Stimulated activated CD8-positive, alpha-beta memory T cell treated with anti-CD3 and anti-CD28 coated beads, Interleukin-12 subunit alpha, Interleukin-12 subunit beta, amount 100 ng/mL, for 4 hours (primary cell): Measurements from ENCODE around the gene IQUB.
"Not testable (repeated sequence)": the region's sequence is repeated elsewhere in the genome, so short reads cannot be mapped to it uniquely, and the experiment has no call there.

Source experiments
- DNase-seq: peaks from one replicate; pipeline ENCODE4 v3.0.0-alpha.2; 2020; ENCODE audit warnings: low read depth

IQUB gene

GRCh38 chr7:123539871-123540270 lies 5.5 kb upstream of the IQUB start:
- no peak for DNase-seq

GRCh38 chr7:123538897-123539296 lies 4.5 kb upstream of the IQUB start:
- DNase-seq: no peak

- DNase-seq: no peak
Measured at GRCh38 chr7:123538189-123538714, 3.9 kb upstream of the IQUB start.

DNA sequence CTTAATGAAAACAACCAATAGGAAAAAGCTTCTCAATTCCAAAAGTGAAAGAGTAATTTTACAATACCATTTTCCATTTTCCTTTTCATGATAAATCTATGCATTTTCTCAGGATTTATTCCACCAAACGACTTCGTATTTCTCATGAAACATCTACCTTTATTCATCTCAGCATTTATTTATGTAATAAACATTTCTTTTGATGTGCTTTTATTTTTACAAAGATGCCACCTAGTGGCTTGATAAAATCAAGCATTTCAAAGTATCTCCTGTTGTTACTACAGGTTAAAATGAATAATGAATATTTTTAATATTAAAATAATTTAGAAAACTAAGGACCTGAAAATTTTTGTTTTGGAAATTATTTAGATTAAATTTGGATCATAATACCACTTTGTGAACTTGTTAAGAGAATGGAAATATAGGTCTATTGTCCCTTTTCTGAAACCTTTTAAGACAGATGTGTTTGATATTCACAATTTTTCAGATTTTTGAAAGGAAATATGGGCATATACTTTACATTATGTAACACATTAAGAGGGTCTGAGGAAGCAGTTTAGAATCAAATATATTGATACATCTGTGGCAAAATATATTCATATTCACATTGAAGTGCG lies 2.7 kb upstream of the IQUB start:
- DNase-seq: no peak

GRCh38 chr7:123535517-123535916 lies 1.1 kb upstream of the IQUB start:
- no peak for DNase-seq

DNA sequence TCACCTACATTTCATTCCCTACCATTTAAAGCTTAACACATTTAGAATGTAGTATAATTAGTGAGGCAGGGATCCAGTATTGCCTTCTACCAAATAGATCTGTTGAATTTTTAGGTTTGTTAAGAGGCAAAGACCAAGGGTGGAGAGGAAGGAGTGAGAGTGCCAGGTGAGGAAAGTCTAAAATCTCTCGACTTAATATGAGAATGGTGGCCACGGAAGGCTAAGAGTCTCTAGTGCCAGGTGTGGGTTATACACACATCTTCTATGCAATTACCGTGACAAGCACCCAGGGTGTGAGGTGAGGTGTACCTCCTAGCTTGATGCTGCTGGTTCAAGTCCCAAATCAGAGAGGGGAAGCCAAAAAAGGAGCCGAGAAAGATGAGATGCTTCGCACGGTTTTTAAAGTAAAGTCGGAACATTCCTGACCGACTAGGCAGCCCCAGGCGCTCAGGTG lies 439 bp downstream of the IQUB start:
- DNase-seq: no peak

DNA sequence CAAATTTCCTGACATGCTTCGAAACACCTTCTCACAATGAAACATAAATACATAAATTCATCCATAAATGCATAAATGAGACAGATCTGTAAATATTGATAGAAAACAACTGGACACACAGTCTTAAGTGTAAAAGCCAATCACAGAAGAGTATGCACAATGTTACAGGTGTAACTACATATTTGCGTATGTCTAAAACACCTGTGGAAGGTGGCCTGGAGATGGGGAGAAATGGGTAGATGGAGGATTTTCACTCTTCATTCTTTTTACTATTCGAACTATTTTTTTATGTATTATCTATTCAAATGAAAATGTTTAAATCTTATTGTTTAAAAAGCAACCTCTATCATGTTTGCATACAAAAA lies 860 bp downstream of the IQUB start:
- DNase-seq: no peak

- not testable (repeated sequence) for DNase-seq
Measured at GRCh38 chr7:123532788-123533552, 1.4 kb downstream of the IQUB start.

DNA sequence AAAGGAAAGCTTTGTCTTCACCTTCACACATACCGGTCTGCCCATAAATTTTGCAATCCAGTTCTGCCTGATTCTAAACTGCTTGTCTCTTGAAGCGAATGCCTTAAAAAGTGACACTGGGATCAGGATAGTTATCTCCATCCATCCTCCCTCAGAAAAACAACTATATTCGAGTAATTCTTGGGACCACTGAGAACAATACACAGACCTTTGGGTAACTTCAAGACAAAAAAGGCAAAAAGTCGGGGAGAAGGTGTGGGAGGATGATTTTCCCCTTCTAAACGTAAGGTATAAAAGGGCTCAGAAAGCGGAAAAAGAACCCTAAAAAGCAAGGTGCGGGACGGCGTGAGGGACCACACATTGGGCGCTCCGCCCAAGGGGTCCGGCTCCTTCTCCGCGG lies 2.1 kb downstream of the IQUB start:
- not testable (repeated sequence) for DNase-seq

DNA sequence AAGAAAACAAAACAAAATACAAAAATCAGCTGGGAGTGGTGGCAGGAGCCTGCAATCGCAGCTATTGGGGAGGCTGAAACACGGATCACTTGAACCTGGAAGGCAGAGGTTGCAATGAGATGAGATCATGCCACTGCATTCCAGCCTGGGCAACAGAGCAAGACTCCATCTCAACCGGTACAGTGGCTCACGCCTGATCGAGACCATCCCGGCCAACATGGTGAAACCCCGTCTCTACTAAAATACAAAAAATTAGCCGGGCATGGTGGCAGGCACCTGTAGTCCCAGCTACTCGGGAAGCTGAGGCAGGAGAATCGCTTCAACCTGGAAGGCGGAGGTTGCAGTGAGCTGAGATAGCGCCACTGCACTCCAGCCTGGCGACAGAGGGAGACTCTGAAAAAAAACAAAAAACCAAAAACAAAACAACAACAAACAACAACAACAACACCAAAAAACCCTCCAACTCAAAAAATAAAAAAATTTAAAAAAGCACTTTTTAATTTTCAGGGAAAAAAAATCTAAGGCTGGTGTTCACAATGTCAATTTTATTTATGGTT lies 4.3 kb downstream of the IQUB start:
- not testable (repeated sequence) for DNase-seq

DNA sequence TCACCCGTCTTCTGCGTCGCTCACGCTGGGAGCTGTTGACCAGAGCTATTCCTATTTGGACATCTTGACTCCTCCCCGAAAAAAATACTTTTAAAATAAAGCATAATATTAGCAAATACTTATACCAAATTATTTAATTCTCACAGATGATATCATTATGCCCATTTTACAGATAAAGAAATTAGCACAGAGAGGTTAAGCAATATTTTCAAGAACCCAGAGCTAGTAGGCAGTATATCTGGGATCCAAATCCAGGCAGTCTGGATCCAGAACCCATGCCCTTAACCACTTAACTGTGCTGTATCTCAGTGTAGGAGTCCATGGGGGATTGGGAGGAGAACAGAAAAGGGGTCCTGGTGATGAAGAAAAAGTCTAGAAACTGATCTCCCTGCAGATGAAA lies 6.1 kb downstream of the IQUB start:
- DNase-seq: no peak

DNA sequence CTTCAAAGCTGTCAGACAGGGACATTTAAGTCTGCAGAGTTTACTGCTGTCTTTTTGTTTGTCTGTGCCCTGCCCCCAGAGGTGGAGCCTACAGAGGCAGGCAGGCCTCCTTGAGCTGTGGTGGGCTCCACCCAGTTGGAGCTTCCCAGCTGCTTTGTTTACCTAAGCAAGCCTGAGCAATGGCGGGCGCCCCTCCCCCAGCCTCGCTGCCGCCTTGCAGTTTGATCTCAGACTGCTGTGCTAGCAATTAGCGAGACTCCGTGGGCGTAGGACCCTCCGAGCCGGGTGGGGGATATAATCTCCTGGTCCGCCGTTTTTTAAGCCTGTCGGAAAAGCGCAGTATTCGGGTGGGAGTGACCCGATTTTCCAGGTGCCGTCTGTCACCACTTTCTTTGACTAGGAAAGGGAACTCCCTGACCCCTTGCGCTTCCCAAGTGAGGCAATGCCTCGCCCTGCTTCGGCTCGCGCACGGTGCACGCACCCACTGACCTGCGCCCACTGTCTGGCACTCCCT lies 6.6 kb downstream of the IQUB start:
- not testable (repeated sequence) for DNase-seq

- not testable (repeated sequence) for DNase-seq
Measured at GRCh38 chr7:123526533-123526932, 7.9 kb downstream of the IQUB start.

DNA sequence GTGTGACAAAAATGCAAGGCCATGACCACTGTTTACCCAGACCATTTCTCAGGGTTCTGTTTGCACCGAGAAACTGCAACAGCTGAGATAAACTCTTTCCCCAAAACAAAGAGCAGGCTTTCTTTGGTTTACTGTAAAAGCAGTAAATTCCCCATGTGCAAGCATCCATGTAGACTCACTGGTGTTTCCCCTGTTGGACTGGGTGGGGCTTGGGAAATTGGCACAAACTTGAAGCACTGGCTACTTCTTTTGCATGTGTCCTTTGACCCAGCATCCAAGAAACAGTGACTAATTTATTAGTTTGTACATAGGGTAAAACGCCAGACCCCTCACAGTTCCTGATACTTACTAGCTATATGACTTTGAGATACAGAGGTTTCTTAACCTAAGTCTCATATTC lies 12.3 kb downstream of the IQUB start:
- DNase-seq: no peak

- DNase-seq: no peak
Measured at GRCh38 chr7:123505221-123505620, 29.2 kb downstream of the IQUB start.

DNA sequence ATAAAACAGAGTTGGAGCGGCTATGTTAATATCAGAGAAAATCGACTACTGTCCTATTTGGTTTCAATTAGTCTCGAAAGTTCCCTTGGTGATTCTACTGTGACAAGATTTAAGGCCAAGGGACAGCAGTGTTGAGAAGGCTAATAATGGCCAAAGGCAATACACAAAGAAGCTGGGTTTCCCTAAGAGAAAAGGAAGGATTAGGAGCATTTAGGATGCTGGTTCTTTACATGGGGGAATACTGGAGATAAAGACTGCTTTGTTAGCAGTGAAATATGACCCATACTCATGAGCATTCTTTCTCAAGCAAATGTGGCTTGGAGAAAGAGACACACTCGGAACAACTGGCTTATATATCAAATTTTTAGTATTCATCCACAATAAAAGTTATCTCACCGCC lies 32.2 kb downstream of the IQUB start:
- DNase-seq: no peak

GRCh38 chr7:123500878-123501489 lies 33.4 kb downstream of the IQUB start:
- DNase-seq: no peak

DNA sequence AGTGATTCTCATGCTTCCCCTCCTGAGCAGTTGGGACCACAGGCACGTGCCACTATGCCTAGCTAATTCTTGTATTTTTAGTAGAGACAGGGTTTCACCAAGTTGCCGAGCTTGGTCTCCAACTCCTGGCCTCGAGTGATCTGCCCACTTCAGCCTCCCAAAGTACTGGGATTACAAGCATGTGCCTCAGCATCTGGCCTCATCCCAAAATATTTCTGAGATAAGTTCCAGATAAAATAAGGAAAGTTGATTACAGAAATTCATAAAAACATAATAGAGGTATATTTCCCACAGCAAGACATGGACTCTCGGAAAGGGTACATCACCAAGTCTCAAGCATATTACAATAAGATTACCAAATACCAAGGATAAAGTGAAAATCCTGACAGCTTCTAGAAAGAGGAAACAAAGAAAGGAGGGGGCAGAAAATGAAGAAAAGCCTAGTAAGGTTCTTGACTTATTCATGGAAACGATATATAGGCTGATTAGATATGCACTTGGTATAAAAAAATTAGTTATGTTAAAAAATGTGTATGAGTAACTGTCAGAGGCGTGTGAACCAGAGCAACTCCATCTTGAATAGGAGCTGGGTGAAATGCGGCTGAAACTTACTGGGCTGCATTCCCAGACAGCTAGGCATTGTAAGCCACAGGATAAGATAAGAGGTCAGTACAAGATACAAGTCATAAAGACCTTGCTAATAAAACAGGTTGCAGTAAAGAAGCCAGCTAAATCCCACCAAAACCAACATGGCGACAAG lies 35.0 kb downstream of the IQUB start:
- DNase-seq: no peak

GRCh38 chr7:123498601-123499000 lies 35.8 kb downstream of the IQUB start:
- no peak for DNase-seq

GRCh38 chr7:123498031-123498430 lies 36.4 kb downstream of the IQUB start:
- DNase-seq: no peak

DNA sequence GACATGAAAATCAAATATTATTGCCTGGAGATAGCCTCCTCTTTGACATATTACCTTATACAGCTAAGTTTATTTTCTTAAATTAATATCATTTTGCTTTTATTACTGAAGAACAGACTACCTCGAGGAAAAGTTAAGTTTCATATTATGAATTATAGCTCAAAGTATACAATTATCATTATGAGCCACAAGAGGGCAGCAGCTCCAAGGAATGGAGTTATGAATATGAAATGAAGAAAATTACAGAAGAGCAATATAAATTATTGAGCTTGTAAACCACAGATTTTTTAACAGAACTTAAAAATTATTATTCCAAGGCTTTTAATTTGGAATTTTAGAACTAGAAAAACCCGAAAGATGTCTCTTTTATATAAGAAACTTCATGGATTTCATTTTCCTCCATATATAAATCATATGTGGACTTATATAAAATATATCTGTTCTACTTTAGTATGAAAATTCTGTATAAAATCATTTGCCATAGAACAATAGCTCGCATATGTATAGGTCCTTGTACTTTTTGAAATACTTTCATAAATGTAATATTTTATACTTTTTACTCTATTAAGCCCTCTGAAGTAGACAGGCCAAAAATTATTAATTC lies 40.1 kb downstream of the IQUB start:
- DNase-seq: no peak
